HepG2 (cell line): ENCODE measurements around the gene PEAK3. TPM values are rescaled to one million over a fixed set of nuclear protein-coding genes. Genes with fewer than 3 reads are reported as not detected.

ENCODE experiments used
- ELF3 ChIP-seq: IDR thresholded peaks from 2 replicates; pipeline ENCODE4 v1.6.1; 2016; ENCODE audit warnings: missing genetic modification reagents, missing compliant biosample characterization
- GABPB1 ChIP-seq: IDR thresholded peaks from 2 replicates; pipeline ENCODE4 v1.6.1; 2016; ENCODE audit warnings: mild to moderate bottlenecking, missing genetic modification reagents, moderate library complexity, missing compliant biosample characterization
- HDAC2 ChIP-seq: sonication (generic); formaldehyde crosslinking; IDR thresholded peaks from 2 replicates; pipeline ENCODE4 v1.4.0; 2020; ENCODE audit warnings: missing genetic modification reagents
- HMG20B ChIP-seq: conservative IDR thresholded peaks from 2 replicates; pipeline ENCODE4 v1.6.1; 2016; ENCODE audit warnings: missing genetic modification reagents, missing compliant biosample characterization
- HOXD1 ChIP-seq: sonication (generic); formaldehyde crosslinking; IDR thresholded peaks from 2 replicates; pipeline ENCODE4 v1.5.0; 2020; ENCODE audit warnings: missing genetic modification reagents
- KDM2A ChIP-seq: sonication (generic); formaldehyde crosslinking; IDR thresholded peaks from 2 replicates; pipeline ENCODE4 v1.4.0; 2020; ENCODE audit warnings: low read depth, missing genetic modification reagents, borderline replicate concordance
- MED13 ChIP-seq: sonication (generic); formaldehyde crosslinking; IDR thresholded peaks from 2 replicates; pipeline ENCODE4 v1.5.0; 2020; ENCODE audit warnings: missing genetic modification reagents
- SAP130 ChIP-seq: IDR thresholded peaks from 2 replicates; pipeline ENCODE4 v1.6.1; 2016; ENCODE audit warnings: low read depth
- SOX5 ChIP-seq: IDR thresholded peaks from 2 replicates; pipeline ENCODE4 v1.6.1; 2016; ENCODE audit warnings: borderline replicate concordance
- TARDBP ChIP-seq: sonication (generic); formaldehyde crosslinking; IDR thresholded peaks from 2 replicates; pipeline ENCODE4 v1.8.0; 2022; ENCODE audit warnings: mild to moderate bottlenecking, missing genetic modification reagents
- ZEB1 ChIP-seq: IDR thresholded peaks from 2 replicates; pipeline ENCODE4 v1.6.1; 2012; ENCODE audit warnings: mild to moderate bottlenecking, low read depth, inconsistent platforms; ENCODE audit not compliant: insufficient replicate concordance
- ZNF124 ChIP-seq: sonication (generic); formaldehyde crosslinking; IDR thresholded peaks from 2 replicates; pipeline ENCODE4 v1.4.0; 2020; ENCODE audit warnings: missing genetic modification reagents
- ZNF331 ChIP-seq: sonication (generic); formaldehyde crosslinking; IDR thresholded peaks from 2 replicates; pipeline ENCODE4 v1.4.0; 2020; ENCODE audit warnings: missing genetic modification reagents
- ZNF782 ChIP-seq: sonication (generic); formaldehyde crosslinking; IDR thresholded peaks from 2 replicates; pipeline ENCODE4 v1.4.0; 2020; ENCODE audit warnings: missing genetic modification reagents, mild to moderate bottlenecking, borderline replicate concordance
- ZSCAN12 ChIP-seq: sonication (generic); formaldehyde crosslinking; IDR thresholded peaks from 2 replicates; pipeline ENCODE4 v1.9.0; 2021; ENCODE audit warnings: mild to moderate bottlenecking, missing genetic modification reagents
- ZSCAN21 ChIP-seq: sonication (generic); formaldehyde crosslinking; IDR thresholded peaks from 2 replicates; pipeline ENCODE4 v1.8.0; 2022; ENCODE audit warnings: mild to moderate bottlenecking, missing genetic modification reagents, moderate library complexity, borderline replicate concordance
- polyA plus RNA-seq, 8 experiments: library from polyadenylated mRNA; depleted of rRNA in 3 of 8; stranded (reverse) in 7 of 8; unstranded in 1 of 8; fragments of >200 nt; fragmentation: Illumina TruSeq in 4 of 8; extraction: Trizol in 4 of 8; gene quantifications; 2 replicates each; pipeline versions ENCODE4 v1.2.1 to v1.2.3, GENCODE V29; 2011 to 2016; ENCODE audit warnings: low read depth in 4 of 8, missing spikeins in 1 of 8, mixed read lengths in 1 of 8; ENCODE audit not compliant: insufficient read depth in 1 of 8
- total RNA-seq, 5 experiments: library from RNA; depleted of rRNA; stranded (reverse); fragments of >200 nt; fragmentation: Illumina TruSeq; extraction: Trizol; gene quantifications; 2 replicates each; pipeline ENCODE4 v1.2.3, GENCODE V29; 2016; ENCODE audit warnings: low read depth in 1 of 5
- TF ChIP-seq, protein P1 (sequence below): sonication (generic); formaldehyde crosslinking; IDR thresholded peaks from 2 replicates; pipeline ENCODE4 v1.8.0; 2022; ENCODE audit warnings: mild to moderate bottlenecking, missing genetic modification reagents, moderate library complexity
- TF ChIP-seq, protein P2 (sequence below): sonication (generic); formaldehyde crosslinking; IDR thresholded peaks from 2 replicates; pipeline ENCODE4 v1.8.1; 2023; ENCODE audit warnings: mild to moderate bottlenecking, moderate library complexity, missing genetic modification reagents
- TF ChIP-seq, protein P3 (sequence below): sonication (generic); formaldehyde crosslinking; IDR thresholded peaks from 2 replicates; pipeline ENCODE4 v1.5.1; 2020; ENCODE audit warnings: mild to moderate bottlenecking, missing genetic modification reagents, moderate library complexity
- TF ChIP-seq, protein P4 (sequence below): sonication (generic); formaldehyde crosslinking; conservative IDR thresholded peaks from 2 replicates; pipeline ENCODE4 v1.8.0; 2022; ENCODE audit warnings: missing genetic modification reagents
- TF ChIP-seq, protein P5 (sequence below): IDR thresholded peaks from 2 replicates; pipeline ENCODE4 v1.6.1; 2016

PEAK3 gene
- total and polyA plus RNA-seq, 2 of the 13 experiments (the other 11 are each of a cell fraction or from before 2014, with no cell fraction given) = not detected

- TF ChIP-seq, protein P1, sequence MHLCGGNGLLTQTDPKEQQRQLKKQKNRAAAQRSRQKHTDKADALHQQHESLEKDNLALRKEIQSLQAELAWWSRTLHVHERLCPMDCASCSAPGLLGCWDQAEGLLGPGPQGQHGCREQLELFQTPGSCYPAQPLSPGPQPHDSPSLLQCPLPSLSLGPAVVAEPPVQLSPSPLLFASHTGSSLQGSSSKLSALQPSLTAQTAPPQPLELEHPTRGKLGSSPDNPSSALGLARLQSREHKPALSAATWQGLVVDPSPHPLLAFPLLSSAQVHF (CRISPR knock-in tag) = no peak
- peak; percentile 33; the same call in 1 of the 2 replicates for TF ChIP-seq SOX5 (CRISPR knock-in tag)
- TF ChIP-seq ZSCAN21 (CRISPR knock-in tag) = peak; percentile 64; the same call in 1 of the 2 replicates
- TF ChIP-seq GABPB1 (CRISPR knock-in tag) = peak; percentile 43; the same call in 1 of the 2 replicates
- TF ChIP-seq, protein P2, sequence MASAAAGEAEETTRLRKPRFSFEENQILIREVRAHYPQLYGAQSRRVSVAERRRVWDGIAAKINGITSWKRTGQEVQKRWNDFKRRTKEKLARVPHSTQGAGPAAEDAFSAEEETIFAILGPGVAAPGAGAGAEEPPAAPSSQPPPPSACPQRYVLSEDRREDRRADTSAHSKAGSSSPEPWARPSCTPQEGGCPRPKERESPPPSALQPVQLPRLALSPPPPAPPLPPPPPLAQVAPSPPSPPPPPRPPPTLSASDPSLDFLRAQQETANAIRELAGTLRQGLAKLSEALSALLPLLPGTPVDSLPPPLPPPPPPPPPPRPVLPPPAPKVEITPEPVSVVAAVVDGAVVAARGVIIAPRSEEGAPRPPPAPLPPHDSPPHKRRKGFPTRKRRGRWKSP (CRISPR knock-in tag) = 0 out of 2 replicates have a peak, but pooled peaks have one; percentile 29
- TF ChIP-seq, protein P3, sequence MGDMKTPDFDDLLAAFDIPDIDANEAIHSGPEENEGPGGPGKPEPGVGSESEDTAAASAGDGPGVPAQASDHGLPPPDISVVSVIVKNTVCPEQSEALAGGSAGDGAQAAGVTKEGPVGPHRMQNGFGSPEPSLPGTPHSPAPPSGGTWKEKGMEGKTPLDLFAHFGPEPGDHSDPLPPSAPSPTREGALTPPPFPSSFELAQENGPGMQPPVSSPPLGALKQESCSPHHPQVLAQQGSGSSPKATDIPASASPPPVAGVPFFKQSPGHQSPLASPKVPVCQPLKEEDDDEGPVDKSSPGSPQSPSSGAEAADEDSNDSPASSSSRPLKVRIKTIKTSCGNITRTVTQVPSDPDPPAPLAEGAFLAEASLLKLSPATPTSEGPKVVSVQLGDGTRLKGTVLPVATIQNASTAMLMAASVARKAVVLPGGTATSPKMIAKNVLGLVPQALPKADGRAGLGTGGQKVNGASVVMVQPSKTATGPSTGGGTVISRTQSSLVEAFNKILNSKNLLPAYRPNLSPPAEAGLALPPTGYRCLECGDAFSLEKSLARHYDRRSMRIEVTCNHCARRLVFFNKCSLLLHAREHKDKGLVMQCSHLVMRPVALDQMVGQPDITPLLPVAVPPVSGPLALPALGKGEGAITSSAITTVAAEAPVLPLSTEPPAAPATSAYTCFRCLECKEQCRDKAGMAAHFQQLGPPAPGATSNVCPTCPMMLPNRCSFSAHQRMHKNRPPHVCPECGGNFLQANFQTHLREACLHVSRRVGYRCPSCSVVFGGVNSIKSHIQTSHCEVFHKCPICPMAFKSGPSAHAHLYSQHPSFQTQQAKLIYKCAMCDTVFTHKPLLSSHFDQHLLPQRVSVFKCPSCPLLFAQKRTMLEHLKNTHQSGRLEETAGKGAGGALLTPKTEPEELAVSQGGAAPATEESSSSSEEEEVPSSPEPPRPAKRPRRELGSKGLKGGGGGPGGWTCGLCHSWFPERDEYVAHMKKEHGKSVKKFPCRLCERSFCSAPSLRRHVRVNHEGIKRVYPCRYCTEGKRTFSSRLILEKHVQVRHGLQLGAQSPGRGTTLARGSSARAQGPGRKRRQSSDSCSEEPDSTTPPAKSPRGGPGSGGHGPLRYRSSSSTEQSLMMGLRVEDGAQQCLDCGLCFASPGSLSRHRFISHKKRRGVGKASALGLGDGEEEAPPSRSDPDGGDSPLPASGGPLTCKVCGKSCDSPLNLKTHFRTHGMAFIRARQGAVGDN = peak; percentile 77
- TF ChIP-seq, protein P4, sequence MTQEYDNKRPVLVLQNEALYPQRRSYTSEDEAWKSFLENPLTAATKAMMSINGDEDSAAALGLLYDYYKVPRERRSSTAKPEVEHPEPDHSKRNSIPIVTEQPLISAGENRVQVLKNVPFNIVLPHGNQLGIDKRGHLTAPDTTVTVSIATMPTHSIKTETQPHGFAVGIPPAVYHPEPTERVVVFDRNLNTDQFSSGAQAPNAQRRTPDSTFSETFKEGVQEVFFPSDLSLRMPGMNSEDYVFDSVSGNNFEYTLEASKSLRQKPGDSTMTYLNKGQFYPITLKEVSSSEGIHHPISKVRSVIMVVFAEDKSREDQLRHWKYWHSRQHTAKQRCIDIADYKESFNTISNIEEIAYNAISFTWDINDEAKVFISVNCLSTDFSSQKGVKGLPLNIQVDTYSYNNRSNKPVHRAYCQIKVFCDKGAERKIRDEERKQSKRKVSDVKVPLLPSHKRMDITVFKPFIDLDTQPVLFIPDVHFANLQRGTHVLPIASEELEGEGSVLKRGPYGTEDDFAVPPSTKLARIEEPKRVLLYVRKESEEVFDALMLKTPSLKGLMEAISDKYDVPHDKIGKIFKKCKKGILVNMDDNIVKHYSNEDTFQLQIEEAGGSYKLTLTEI = no peak
- TF ChIP-seq MED13 (CRISPR knock-in tag) = 0 out of 2 replicates have a peak, but pooled peaks have one; percentile 37
- TF ChIP-seq KDM2A (CRISPR knock-in tag) = peak; percentile 54; the same call in 1 of the 2 replicates
- peak; percentile 81 for TF ChIP-seq HDAC2 (CRISPR knock-in tag)
- peak; percentile 65; the same call in 1 of the 2 replicates for TF ChIP-seq TARDBP (CRISPR knock-in tag)
- TF ChIP-seq HMG20B (CRISPR knock-in tag) = 0 out of 2 replicates have a peak, but pooled peaks have one; percentile 14
- TF ChIP-seq ZNF331 = peak; percentile 18; the same call in 1 of the 2 replicates
- TF ChIP-seq ZEB1 = peak; percentile 47
- TF ChIP-seq ELF3 (CRISPR knock-in tag) = peak; percentile 25; the same call in 1 of the 2 replicates
- TF ChIP-seq ZNF782 (CRISPR knock-in tag) = no peak
- peak; percentile 50; the same call in 1 of the 2 replicates for TF ChIP-seq HOXD1 (CRISPR knock-in tag)
- TF ChIP-seq, protein P5, sequence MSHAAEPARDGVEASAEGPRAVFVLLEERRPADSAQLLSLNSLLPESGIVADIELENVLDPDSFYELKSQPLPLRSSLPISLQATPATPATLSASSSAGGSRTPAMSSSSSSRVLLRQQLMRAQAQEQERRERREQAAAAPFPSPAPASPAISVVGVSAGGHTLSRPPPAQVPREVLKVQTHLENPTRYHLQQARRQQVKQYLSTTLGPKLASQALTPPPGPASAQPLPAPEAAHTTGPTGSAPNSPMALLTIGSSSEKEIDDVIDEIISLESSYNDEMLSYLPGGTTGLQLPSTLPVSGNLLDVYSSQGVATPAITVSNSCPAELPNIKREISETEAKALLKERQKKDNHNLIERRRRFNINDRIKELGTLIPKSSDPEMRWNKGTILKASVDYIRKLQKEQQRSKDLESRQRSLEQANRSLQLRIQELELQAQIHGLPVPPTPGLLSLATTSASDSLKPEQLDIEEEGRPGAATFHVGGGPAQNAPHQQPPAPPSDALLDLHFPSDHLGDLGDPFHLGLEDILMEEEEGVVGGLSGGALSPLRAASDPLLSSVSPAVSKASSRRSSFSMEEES (CRISPR knock-in tag) = no peak
- TF ChIP-seq ZSCAN12 (CRISPR knock-in tag) = no peak
- 0 out of 2 replicates have a peak, but pooled peaks have one; percentile 63 for TF ChIP-seq ZNF124 (CRISPR knock-in tag)
- TF ChIP-seq SAP130 (CRISPR knock-in tag) = peak; percentile 89
Measured at GRCh38 chr19:2330632-2331284, 48.8 kb upstream of the PEAK3 start (continued).
